ENCODE measurements around the gene LRRK1.

DNA sequence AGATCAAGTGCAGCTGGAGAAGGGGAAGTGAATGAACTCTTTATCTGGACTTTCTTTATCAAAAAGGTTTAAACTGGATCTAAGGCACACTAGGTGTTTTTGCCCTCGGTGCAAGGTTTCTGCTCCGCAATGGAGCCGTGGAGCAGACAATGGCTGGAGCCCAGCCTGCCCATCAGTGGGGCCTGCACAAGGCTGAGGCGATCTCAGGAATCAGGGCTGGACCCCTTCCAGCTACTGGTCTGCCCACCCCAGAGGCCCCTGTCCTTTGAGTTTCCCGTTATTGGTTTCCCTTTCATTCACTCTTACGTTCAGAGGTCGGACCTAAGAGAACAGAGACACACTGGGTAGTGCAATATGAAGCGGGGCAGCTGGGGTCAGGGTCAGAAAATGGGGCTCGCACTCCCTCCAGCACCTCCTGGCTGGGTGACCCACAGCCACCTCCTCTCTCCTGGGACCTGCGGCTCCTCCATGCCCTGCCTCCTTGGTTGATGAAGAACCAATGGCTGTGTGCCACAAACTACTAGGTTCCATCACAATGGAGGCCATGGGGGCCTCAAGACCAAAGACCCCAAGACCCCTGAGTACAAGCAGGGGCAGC lies 168.1 kb downstream of the LRRK1 start:
- TF ChIP-seq, protein P1, sequence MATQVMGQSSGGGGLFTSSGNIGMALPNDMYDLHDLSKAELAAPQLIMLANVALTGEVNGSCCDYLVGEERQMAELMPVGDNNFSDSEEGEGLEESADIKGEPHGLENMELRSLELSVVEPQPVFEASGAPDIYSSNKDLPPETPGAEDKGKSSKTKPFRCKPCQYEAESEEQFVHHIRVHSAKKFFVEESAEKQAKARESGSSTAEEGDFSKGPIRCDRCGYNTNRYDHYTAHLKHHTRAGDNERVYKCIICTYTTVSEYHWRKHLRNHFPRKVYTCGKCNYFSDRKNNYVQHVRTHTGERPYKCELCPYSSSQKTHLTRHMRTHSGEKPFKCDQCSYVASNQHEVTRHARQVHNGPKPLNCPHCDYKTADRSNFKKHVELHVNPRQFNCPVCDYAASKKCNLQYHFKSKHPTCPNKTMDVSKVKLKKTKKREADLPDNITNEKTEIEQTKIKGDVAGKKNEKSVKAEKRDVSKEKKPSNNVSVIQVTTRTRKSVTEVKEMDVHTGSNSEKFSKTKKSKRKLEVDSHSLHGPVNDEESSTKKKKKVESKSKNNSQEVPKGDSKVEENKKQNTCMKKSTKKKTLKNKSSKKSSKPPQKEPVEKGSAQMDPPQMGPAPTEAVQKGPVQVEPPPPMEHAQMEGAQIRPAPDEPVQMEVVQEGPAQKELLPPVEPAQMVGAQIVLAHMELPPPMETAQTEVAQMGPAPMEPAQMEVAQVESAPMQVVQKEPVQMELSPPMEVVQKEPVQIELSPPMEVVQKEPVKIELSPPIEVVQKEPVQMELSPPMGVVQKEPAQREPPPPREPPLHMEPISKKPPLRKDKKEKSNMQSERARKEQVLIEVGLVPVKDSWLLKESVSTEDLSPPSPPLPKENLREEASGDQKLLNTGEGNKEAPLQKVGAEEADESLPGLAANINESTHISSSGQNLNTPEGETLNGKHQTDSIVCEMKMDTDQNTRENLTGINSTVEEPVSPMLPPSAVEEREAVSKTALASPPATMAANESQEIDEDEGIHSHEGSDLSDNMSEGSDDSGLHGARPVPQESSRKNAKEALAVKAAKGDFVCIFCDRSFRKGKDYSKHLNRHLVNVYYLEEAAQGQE (IDR thresholded peaks at IDR 0.05; ENCODE audit: insufficient read depth in 1 of 2, low read depth in 2 of 2, low read length in 2 of 2) = no peak
- TF ChIP-seq POLR2AphosphoS5 (IDR thresholded peaks at IDR 0.05; ENCODE audit: low read depth, low read length) (no peak), TAF1 (IDR thresholded peaks at IDR 0.05; ENCODE audit: borderline replicate concordance, insufficient read depth, low read length) (no peak), SIN3A (IDR thresholded peaks at IDR 0.05; ENCODE audit: borderline replicate concordance, insufficient read depth, low read length) (no peak), FOXP2 (optimal IDR thresholded peaks at IDR 0.05; ENCODE audit: borderline replicate concordance, extremely low read depth, extremely low read length, insufficient read depth) (no peak)
